MG63 (cell line): Measurements from ENCODE around the gene KCNJ6. TPM values are rescaled to one million over a fixed set of nuclear protein-coding genes. Genes with fewer than 3 reads are reported as not detected.
"Not testable (repeated sequence)": the region's sequence is repeated elsewhere in the genome, so short reads cannot be mapped to it uniquely, and the experiment has no call there.

ENCODE experiments used
- DNase-seq: peaks from one replicate; pipeline ENCODE4 v3.0.0-alpha.2; 2020
- H3K27me3 ChIP-seq: fragments of 250-450 bp; sonication (Bioruptor Pico); 2 replicates; pipeline ENCODE4 v1.5.1; 2020; ENCODE audit warnings: mild to moderate bottlenecking, moderate library complexity
- H3K36me3 ChIP-seq: fragments of 250-450 bp; sonication (Bioruptor Pico); 2 replicates; pipeline ENCODE4 v1.5.1; 2020; ENCODE audit warnings: mild to moderate bottlenecking, moderate library complexity
- H3K4me3 ChIP-seq: fragments of 250-450 bp; sonication (Bioruptor Pico); 2 replicates; pipeline ENCODE4 v1.5.1; 2020; ENCODE audit warnings: mild to moderate bottlenecking, moderate library complexity
- H3K9me3 ChIP-seq: fragments of 250-450 bp; sonication (Bioruptor Pico); 2 replicates; pipeline ENCODE4 v1.5.1; 2020; ENCODE audit warnings: mild to moderate bottlenecking, moderate library complexity
- total RNA-seq: library from RNA; depleted of rRNA; stranded (reverse); fragments of >200 nt; shearing (Covaris generic); gene quantifications from 2 replicates; pipeline ENCODE4 v1.2.3, GENCODE V29; 2014; ENCODE audit warnings: low replicate concordance

The KCNJ6 gene
- total RNA-seq, 1 experiment from 2014 or later: not detected

DNA sequence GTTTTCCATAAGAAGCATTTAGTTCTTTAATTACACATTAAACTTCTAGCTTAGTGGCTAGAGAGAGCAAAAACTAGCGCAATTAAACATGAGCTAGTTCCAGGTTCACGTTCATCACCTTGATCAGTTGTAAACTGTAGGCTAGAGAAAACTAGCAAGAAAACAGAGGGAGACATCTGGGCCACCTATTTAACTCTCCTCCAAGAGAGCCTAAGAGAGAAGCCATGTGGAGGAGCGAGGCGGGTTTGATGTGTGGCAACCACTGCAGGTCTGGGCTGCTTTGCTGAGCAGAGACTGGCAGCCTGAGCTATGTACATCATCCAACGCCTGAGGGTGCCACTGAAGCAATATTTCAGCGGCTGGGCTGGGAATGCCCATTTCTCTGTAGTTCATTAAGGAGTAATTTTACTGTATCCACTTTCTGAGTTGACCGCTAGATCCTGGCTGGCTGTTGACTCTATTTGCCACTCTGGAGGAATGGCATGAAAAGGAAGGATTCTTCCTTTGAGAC, 296.7 kb downstream of the KCNJ6 start:
- Histone ChIP-seq H3K4me3 (no peak overlapping the region), H3K9me3 (no peaks in the 10 kb centered on the region), H3K36me3 (no peaks in the 10 kb centered on the region), H3K27me3 (no peaks in the 10 kb centered on the region)
- peak; percentile 19 for DNase-seq

DNA sequence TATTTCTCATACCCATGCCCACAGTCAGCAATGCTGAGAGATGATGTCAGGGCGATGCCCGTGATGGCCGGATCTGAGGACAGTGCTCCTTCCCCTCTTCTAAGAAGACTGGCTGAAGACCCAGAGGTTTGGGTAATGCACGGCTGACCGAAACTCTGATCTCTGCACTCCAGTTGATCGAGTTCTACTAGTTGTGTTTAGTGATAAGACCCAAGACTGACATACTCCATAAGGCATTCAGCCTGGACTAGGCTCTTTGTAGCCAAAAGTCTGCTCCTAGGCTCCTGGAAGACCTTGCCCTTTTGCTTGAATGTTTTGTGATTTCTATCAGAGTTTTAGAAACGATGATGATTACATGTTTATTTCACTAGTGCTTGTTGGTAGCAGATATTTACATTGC, 298.2 kb downstream of the KCNJ6 start:
- Histone ChIP-seq H3K4me3 (no peak overlapping the region), H3K36me3 (no peaks in the 10 kb centered on the region), H3K9me3 (no peaks in the 10 kb centered on the region), H3K27me3 (no peaks in the 10 kb centered on the region)
- no peak for DNase-seq

DNA sequence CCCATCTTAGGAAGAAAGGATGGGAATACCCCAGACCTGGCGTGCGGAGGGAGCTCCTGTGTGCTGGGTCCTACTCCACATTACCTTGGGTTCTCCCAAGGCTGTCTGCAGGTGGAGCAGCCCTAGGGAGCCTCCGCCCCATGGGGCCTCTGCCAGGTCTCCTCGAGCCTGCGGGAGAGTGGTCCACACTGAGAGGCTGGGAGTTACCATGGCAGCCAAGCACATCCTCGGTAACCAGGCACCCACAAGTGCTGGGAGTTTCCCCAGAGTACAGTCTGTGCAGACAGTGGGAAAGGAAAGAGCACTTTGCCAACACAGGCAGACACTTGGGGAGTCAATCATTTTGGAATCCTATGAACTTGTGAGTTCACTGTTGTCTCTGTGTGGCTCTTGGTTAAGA, 300.3 kb downstream of the KCNJ6 start:
- no peak overlapping the region for H3K4me3 ChIP-seq
- H3K27me3 ChIP-seq: peaks cover 4% of the 10 kb centered on the region; the same call in 1 of the 2 replicates
- H3K9me3 ChIP-seq: no peaks in the 10 kb centered on the region
- no peak for DNase-seq
- no peaks in the 10 kb centered on the region for H3K36me3 ChIP-seq

DNA sequence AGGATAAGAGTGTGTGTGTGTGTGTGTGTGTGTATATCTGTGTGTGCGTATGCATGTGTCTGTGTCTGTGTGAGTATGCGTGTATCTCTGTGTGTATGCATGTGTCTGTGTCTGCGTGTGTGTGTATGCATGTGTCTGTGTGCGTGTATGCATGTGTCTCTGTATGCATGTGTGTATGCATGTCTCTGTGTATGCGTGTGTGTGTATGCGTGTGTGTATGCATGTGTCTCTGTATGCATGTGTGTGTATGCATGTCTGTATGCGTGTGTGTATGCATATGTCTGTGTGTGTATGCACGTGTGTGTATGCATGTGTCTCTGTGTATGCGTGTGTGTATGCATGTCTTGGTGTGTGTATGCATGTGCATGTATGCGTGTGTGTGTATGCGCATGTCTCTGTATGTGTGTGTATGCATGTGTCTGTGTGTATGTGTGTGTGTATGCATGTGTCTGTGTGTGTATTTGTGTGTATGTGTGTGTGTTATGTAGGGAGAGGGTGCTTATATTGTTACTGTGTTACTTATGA, 301.8 kb downstream of the KCNJ6 start:
- no peaks in the 10 kb centered on the region for H3K9me3 ChIP-seq
- H3K4me3 ChIP-seq: no peak overlapping the region
- no peaks in the 10 kb centered on the region for H3K36me3 ChIP-seq
- H3K27me3 ChIP-seq: peaks cover 14% of the 10 kb centered on the region
- no peak for DNase-seq

DNA sequence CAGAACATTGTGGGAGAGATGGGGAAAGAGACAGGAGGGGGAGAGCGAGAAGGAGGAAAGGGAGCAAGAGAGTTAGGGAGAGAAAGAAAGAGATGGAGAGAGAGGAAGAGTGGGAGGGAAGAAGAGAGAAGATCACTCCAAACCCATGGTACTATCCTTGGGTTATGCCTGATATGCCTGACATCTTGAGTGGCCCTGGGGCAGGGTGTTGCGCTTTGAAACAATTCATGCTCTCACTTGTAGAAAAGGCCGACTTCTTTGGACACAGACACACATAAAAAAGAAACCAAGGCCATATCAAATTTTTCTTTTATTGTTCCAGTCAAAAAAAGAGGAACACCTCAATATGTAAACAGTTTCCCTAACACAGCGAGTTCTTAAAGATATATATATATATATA, 309.2 kb downstream of the KCNJ6 start:
- Histone ChIP-seq H3K9me3 (no peaks in the 10 kb centered on the region), H3K4me3 (no peak overlapping the region), H3K27me3 (peaks cover 13% of the 10 kb centered on the region), H3K36me3 (no peaks in the 10 kb centered on the region)
- no peak for DNase-seq

DNA sequence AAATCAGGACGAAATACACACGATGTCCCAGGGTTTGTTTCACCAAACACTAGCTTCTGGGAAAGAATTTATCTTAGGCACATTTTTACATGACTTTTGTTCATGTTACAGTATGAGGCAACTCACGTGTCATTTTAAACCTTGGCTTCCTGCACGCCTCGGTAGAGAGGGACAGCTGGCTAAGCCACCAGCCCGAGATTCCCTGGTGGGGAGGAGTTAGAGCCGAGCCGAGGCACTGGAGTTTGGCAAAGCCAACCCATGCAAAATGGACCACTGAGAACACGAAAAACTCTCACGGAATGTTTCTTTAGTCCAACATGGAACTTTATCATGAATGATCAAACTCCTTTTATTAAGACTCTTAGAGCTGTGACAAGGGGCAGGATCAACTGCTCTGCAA, 309.7 kb downstream of the KCNJ6 start:
- no peak for DNase-seq
- no peaks in the 10 kb centered on the region for H3K9me3 ChIP-seq
- H3K27me3 ChIP-seq: peaks cover 10% of the 10 kb centered on the region
- no peaks in the 10 kb centered on the region for H3K36me3 ChIP-seq
- no peak overlapping the region for H3K4me3 ChIP-seq

DNA sequence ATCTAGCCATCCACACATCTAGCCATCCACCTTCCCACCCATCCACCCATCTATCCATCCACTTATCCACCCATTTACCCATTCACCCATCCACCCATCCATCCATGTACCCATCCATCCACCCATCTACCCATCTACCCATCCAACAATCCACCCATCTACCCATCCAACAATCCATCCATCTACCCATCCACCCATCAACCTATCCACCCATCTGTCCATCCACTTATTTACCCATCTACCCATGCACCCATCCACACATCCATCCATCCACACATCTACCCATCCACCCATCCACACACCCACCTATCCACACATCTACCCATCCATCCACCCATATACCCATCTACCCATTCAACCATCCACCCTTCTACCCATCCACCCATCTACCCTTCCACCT, 311.3 kb downstream of the KCNJ6 start:
- peaks cover 3% of the 10 kb centered on the region; the same call in 1 of the 2 replicates for H3K27me3 ChIP-seq
- no peaks in the 10 kb centered on the region for H3K9me3 ChIP-seq
- H3K36me3 ChIP-seq: no peaks in the 10 kb centered on the region
- H3K4me3 ChIP-seq: no peak overlapping the region
- DNase-seq: no peak

DNA sequence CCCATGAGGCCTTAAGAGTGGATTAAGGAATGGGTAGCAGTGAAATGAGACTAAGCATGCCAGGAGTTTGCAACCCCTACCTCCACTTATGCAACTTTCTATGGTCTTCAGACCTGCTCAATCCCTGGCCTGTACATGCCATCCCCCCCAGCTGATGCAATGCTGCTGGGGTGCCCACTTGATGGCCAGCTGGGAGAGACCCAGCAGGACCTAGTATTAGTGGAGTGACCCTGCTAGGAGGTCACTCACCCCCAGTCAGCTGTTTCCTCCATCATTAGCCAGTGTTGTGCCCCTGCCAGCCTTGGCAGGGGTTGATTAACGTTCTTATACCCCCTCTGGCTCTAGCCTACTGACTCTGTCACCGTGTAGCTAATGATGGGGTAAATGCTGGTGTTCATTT, 313.1 kb downstream of the KCNJ6 start:
- H3K9me3 ChIP-seq: no peaks in the 10 kb centered on the region

DNA sequence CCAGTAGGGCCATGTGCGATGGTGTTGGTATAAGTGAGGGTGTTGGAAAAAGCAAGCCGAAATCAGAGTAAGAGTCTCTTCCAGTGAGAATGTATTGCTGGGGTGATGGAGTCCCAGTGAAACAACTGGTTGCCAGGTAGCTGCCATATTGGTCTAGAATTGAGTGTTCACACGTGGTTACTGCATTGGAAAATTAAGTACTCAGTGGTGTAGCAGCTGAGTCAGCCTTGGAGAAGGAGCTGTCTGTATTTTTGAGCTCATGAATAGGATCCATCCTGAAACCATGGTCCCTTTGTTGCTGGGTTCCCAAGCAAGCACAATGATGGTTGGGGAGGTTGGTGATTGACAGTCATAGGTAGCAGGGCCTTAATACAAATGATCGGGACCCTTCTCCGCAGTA, 314.3 kb downstream of the KCNJ6 start:
- H3K4me3 ChIP-seq: no peak overlapping the region
- H3K9me3 ChIP-seq: no peaks in the 10 kb centered on the region
- H3K27me3 ChIP-seq: no peaks in the 10 kb centered on the region; the same call in 1 of the 2 replicates
- no peak for DNase-seq
- no peaks in the 10 kb centered on the region for H3K36me3 ChIP-seq

More for the DNA sequence above, 313.1 kb downstream of the KCNJ6 start:
- no peaks in the 10 kb centered on the region for H3K36me3 ChIP-seq
- DNase-seq: no peak
- no peak overlapping the region for H3K4me3 ChIP-seq
- no peaks in the 10 kb centered on the region; the same call in 1 of the 2 replicates for H3K27me3 ChIP-seq

DNA sequence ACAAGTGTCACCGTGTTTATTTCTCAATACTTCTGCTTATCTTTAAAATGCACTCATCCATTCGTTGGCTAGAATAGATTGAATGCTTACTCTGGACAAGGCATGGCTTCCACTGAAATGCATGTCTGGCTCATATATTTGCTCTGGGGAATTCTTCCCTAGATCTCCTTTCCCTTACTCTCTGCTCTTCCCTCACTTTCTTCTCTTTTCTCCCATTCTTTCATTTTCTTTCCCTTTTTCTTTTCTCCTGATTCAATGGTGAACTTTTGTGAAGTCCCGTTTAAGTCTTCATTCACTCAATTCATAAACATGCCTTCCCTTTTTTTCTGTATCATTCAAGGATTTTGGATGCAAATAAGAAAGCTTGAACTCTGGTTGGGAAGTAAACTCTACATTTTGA, 315.2 kb downstream of the KCNJ6 start:
- no peak for DNase-seq
- Histone ChIP-seq H3K36me3 (no peaks in the 10 kb centered on the region), H3K4me3 (no peak overlapping the region), H3K9me3 (no peaks in the 10 kb centered on the region), H3K27me3 (no peaks in the 10 kb centered on the region; the same call in 1 of the 2 replicates)

DNA sequence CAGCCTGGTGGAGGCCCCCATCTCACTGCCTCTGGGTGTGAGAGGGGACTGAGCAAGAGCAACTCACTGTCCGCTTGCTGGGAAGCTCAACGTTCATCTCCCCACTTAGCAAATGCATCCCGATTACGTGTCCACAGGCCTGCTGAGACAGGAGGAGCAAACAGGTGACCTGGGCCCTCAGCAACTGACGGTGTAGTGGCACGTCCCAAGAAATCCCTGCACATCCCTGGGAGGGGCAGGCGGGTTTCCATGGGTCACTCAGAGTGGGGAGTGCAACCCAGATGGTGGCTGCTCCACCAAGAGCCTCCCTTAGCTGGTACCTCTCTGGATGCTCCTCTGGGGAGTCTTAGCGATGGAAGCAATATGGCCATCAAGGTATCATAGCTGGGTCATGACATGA, 320.3 kb downstream of the KCNJ6 start:
- H3K27me3 ChIP-seq: no peaks in the 10 kb centered on the region
- H3K4me3 ChIP-seq: no peak overlapping the region
- H3K36me3 ChIP-seq: no peaks in the 10 kb centered on the region
- H3K9me3 ChIP-seq: no peaks in the 10 kb centered on the region
- no peak for DNase-seq

DNA sequence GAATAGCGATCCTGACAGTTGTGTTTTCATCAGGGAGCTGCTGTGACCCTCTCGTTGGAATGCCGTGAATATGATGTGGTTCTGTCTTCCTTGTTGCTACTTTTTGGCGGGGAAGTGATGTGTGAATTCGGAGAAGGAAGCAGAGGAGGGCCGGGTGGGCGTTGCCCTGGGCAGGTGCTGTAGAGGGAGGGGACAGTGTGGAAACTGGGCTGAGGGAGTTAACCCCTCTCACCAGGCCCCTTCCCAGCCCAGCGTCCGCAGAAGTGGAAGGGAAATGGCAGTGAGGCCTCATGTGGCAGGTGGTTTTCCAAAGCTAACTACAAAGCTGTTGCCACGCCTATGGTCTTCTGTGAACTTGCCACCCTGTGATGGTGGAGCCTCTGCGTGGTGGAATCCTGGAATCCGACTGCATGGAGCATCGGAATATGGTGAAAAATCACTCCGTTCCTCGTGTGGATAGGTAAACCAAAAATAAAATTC, 321.7 kb downstream of the KCNJ6 start:
- DNase-seq: no peak
- H3K27me3 ChIP-seq: no peaks in the 10 kb centered on the region
- no peaks in the 10 kb centered on the region for H3K9me3 ChIP-seq
- no peaks in the 10 kb centered on the region for H3K36me3 ChIP-seq
- H3K4me3 ChIP-seq: no peak overlapping the region

DNA sequence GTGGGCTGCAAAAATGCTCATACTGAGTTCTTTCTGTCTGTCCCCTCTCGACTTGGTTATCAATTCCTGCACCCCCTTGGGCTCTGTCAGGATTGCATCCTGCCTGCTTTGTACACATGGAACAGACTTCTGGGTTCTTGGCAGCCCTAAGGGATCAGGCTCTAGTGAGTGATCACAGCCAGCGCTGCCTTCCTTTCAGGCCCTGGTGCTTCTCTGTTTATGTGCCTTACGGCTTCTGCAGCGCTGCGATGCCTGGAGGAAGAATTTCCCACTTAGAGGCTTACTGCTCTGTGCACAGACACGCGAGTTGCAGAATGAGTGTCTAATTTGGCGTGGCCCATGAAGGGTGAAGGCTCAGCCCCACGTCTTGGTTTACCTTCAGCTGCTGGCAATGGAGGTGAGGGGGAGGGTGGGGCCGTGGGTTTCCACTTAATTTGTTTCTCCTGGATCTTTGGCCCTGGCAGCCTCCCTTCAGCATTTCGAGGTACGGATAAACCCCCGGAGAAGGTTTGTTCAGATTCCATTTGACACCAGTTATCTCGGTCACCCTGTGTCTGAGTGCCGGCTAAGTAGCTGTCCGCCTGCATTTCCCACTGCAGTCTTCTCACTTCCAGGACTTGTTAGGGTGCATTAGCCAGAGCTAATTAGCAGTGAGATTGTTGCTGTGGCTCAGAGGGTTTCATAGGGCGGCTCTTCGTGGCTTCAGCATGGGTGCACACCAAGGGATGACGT, 322.4 kb downstream of the KCNJ6 start:
- no peaks in the 10 kb centered on the region for H3K9me3 ChIP-seq

DNA sequence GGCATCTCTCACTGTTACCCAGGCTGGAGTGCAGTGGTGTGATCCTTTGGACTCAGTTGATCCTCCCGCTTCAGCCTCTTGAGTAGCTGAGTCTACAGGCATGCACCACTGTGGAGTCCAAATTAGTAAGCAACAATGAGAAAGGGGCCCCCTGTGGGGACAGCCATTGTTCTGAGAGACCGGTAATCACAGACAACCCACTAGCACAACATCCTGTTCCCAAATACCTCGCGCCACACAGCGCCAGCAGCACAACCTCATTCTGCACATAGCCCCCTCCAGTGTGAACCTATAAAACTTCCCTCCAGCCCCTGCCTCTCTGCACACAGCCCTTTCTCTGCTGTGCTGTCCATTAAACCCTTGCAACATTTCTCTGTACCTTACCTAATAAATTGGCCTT, 323.2 kb downstream of the KCNJ6 start:
- Histone ChIP-seq H3K36me3 (no peaks in the 10 kb centered on the region), H3K9me3 (no peaks in the 10 kb centered on the region), H3K4me3 (no peak overlapping the region), H3K27me3 (no peaks in the 10 kb centered on the region)
- peak; percentile 12 for DNase-seq

More for the DNA sequence above, 322.4 kb downstream of the KCNJ6 start:
- Histone ChIP-seq H3K4me3 (no peak overlapping the region), H3K27me3 (no peaks in the 10 kb centered on the region), H3K36me3 (no peaks in the 10 kb centered on the region)
- no peak for DNase-seq

DNA sequence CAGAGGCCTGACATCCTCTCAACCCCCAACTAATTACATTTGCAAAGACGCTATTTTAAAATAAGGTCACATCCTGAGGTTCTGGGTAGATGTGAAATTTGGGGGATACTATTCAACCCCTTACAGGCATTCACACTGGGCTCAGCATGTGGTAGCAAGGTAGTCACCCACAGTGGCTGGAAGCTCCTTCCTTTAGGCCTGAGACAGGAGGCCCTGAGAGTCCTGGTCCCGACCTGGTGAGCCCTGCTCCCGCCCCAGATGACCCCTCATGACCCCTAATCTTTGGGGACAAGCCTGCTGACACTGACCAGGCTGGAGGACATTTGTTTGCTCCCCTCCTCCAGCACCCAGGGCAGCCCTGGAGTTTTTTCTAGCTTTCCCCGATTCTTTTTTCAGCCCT, 323.8 kb downstream of the KCNJ6 start:
- Histone ChIP-seq H3K36me3 (no peaks in the 10 kb centered on the region), H3K27me3 (no peaks in the 10 kb centered on the region), H3K4me3 (no peak overlapping the region), H3K9me3 (no peaks in the 10 kb centered on the region)
- DNase-seq: no peak

DNA sequence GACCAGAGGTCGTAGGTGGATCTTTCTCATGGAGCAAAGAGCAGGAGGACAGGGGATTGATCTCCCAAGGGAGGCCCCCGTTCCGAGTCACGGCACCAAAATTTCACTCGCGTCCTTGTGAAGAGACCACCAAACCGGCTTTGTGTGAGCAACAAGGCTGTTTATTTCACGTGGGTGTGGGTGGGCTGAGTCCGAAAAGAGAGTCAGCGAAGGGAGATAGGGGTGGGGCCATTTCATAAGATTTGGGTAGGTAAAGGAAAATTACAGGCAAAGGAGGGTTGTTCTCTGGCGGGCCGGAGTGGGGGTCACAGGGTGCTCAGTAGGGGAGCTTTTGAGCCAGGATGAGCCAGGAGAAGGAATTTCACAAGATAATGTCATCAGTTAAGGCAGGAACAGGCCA, 324.3 kb downstream of the KCNJ6 start:
- H3K36me3 ChIP-seq, H3K9me3 ChIP-seq, H3K4me3 ChIP-seq, DNase-seq, H3K27me3 ChIP-seq: not testable (repeated sequence)

DNA sequence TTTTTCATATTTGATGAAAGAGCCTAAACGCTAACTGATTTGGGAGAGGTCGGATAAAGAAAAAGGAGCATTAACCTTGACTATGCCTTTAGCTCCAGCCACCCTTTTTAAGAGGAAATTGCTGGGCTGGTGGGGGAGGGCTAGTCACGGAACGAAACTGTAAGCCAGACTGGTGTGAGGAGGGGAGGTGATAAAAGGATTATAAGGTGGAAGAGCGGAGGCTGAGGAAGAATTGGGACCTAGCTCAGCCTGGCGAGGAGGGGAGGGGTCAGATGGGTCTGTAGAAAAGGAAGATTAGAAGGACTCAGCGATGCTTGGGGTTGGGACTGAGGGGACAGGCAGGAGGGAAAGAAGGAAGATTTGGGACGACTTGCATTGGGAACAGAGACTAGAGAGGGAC, 325.4 kb downstream of the KCNJ6 start:
- DNase-seq, H3K36me3 ChIP-seq, H3K27me3 ChIP-seq, H3K4me3 ChIP-seq, H3K9me3 ChIP-seq: not testable (repeated sequence)

DNA sequence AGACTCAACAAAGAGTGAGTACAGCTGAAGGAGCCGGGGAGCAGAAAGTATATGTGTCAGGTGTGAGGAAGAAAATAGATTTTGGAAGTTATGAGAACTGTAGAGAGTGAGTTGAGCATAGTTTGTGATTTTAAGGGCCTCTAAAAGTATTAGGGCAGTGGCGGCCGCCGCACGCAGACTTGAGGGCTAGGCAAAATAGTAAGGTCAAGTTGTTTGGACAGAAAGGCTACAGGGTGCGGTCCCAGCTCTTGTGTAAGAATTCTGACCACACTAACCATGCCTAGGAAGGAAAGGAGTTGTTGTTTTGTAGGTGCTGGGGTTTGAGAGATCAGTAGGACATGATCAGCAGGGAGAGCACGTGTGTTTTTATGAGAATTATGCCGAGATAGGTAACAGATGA, 327.6 kb downstream of the KCNJ6 start:
- not testable (repeated sequence) for H3K9me3 ChIP-seq, H3K27me3 ChIP-seq, H3K36me3 ChIP-seq, DNase-seq, H3K4me3 ChIP-seq
